Aorta (tissue), 5 donors: Measurements from ENCODE around the gene NFKBIE. TPM values are rescaled to one million over a fixed set of nuclear protein-coding genes. Genes with fewer than 3 reads are reported as not detected.

Experiments used
- ATAC-seq: fragments of 200-7000 bp; cut with Tn5 transposase; one replicate; pipeline ENCODE4 v1.9.1; 2022; ENCODE audit warnings: moderate library complexity; ENCODE audit not compliant: low FRiP score
- DNase-seq, 2 donors: peaks; one replicate each; pipeline ENCODE4 v3.0.0-alpha.2; 2020
- H3K27ac ChIP-seq, 2 donors: one replicate each; pipeline ENCODE4 v1.5.1; 2013; ENCODE audit warnings: low read length in 2 of 2, mild to moderate bottlenecking in 2 of 2, moderate library complexity in 2 of 2, control low read depth in 1 of 2, inconsistent platforms in 1 of 2, low read depth in 1 of 2
- H3K27me3 ChIP-seq, 2 donors: one replicate each; pipeline ENCODE4 v1.6.1; 2013; ENCODE audit warnings: control low read depth in 1 of 2, low read length in 1 of 2, mild to moderate bottlenecking in 1 of 2, moderate library complexity in 1 of 2; ENCODE audit not compliant: insufficient read depth in 2 of 2, control insufficient read depth in 1 of 2
- H3K36me3 ChIP-seq, 2 donors: one replicate each; pipeline ENCODE4 v1.6.1; 2013; ENCODE audit warnings: control low read depth in 1 of 2, low read length in 1 of 2, mild to moderate bottlenecking in 1 of 2; ENCODE audit not compliant: insufficient read depth in 2 of 2, control insufficient read depth in 1 of 2
- H3K4me1 ChIP-seq, 2 donors: one replicate each; pipeline ENCODE4 v1.6.1; 2013; ENCODE audit warnings: low read length in 2 of 2, control low read depth in 1 of 2, mild to moderate bottlenecking in 1 of 2, moderate library complexity in 1 of 2; ENCODE audit not compliant: insufficient read depth in 2 of 2, control insufficient read depth in 1 of 2
- H3K4me3 ChIP-seq, 2 donors: one replicate each; pipeline ENCODE4 v1.5.1; 2013; ENCODE audit warnings: low read length in 2 of 2, control low read depth in 1 of 2, mild to moderate bottlenecking in 1 of 2
- H3K9me3 ChIP-seq: one replicate; pipeline ENCODE4 v1.6.1; 2013; ENCODE audit warnings: mild to moderate bottlenecking, low read length; ENCODE audit not compliant: control insufficient read depth
- WGBS, 2 donors: extraction: QIAGEN DNeasy Blood & Tissue Kit; methylation state at CpG; one replicate each; pipeline ENCODE4 v1.1.7; 2013; 5-methylcytosine and 5-hydroxymethylcytosine counted together
- intact Hi-C, 2 donors: fragments of 100-400 bp; cut with DNase I; formaldehyde crosslinking; loops; one replicate each; pipeline versions ENCODE4 v1.14.2 to v1.15.0; 2022
- polyA plus RNA-seq, 2 donors: library from polyadenylated mRNA; stranded (reverse); fragments of 200-250 nt; gene quantifications; one replicate each; pipeline ENCODE4 v1.2.3, GENCODE V29; 2013
- total RNA-seq, 2 donors: library from RNA; stranded (reverse); fragmentation: NEBNext Ultra II Directional; extraction: Animal tissue kit (Norgen Biotek cat#: 25700); gene quantifications; one replicate each; pipeline ENCODE4 v1.2.1, GENCODE V29; 2021
- donor health status: healthy with polysubstance abuse.
- donor health status: Bipolar disorder and iron deficiency.
- donor health status: DM: no; HTN: no; CAD: no.
- donor health status: DM: no; HTN: no; CAD: no.
- donor health status: DM: yes; HTN: yes; CAD: no.

The NFKBIE gene
- total and polyA plus RNA-seq, 4 donors = 3.5 to 10.9 (median 4.9) TPM

DNA sequence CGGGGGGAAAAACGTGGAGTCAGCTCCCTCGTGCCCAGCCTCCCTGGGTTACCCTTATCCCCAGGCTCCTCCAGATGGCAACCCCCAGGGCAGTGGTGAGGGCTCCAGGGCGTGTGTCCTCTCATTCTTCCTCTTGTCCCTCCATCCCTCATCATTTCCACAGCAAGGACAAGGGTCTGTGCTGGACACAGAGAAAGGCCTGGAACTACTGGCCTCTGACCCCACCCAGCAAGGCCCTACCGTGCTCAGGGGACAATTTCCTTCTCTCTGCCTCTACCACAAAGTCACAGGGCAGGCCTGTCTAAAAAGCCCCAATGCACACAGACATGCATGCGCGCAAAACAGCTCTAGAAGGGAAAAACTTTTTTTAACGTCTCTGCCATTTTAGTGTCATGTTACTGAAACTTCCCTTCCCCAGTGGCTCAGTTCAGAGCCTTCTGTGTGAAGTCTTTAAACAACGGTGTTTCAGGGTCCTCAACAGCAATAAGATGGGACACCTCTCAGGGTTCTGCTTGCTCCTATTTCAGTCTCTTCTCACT, 7.0 kb downstream of the NFKBIE start:
- DNase-seq (peak in 1 of 2 donors; percentile 68), ATAC-seq (no peak)
- WGBS, 2 donors = 85 to 89% methylated on average over 9 of the region's 9 CpGs
- Histone ChIP-seq H3K27me3 (no peaks in the 10 kb centered on the region), H3K4me1 (peaks cover 0 to 2% of the 10 kb centered on the region in 2 donors), H3K36me3 (peaks cover 1 to 2% of the 10 kb centered on the region in 2 donors), H3K4me3 (no peak overlapping the region), H3K9me3 (no peaks in the 10 kb centered on the region), H3K27ac (no peak overlapping the region)
- intact Hi-C loops = loop anchor here in 1 of 2 donors (5.0 kb wide), 2 partner anchors 86 to 161 kb away; no protein-coding TSS in a partner anchor

DNA sequence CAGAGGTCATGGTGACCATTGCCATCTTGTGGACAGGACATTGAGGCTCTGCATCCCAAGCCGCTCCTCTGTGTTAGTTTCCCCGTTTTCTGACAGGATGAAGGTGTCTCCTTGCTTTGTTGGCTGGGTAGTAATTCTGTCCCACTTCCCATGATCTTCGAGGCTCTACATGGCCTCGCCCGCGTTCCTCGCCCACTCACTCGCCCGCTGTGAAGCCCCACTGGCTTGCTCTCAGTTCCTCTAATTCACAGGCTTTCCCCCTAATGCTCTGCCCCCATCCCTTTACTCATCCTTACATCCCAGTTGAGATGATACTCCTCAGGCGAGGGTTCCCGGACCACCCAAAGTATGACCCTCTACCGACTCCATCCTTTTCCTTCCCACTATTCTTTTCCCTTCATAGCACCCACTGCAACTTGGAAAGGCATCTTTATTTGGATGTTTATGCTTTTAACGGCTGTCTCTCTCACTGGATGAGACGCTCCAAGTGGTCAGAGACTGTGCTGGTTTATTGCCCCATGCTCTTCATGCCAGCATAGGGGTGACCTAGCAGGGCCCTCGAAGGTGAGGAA, 7.5 kb downstream of the NFKBIE start:
- peak overlapping the region in 1 of 2 donors; percentile 19 for H3K27ac ChIP-seq
- WGBS, 2 donors = 24 to 25% methylated on average over 15 of the region's 15 CpGs
- peaks cover 1 to 5% of the 10 kb centered on the region in 2 donors for H3K36me3 ChIP-seq
- DNase-seq (no peak), ATAC-seq (no peak)
- intact Hi-C loops = loop anchor here in 1 of 2 donors (5.0 kb wide), 2 partner anchors 86 to 161 kb away; no protein-coding TSS in a partner anchor
- peak overlapping the region in 1 of 2 donors; percentile 87 for H3K4me3 ChIP-seq
- H3K9me3 ChIP-seq = no peaks in the 10 kb centered on the region
- H3K4me1 ChIP-seq = peaks cover 0 to 2% of the 10 kb centered on the region in 2 donors
- no peaks in the 10 kb centered on the region for H3K27me3 ChIP-seq

DNA sequence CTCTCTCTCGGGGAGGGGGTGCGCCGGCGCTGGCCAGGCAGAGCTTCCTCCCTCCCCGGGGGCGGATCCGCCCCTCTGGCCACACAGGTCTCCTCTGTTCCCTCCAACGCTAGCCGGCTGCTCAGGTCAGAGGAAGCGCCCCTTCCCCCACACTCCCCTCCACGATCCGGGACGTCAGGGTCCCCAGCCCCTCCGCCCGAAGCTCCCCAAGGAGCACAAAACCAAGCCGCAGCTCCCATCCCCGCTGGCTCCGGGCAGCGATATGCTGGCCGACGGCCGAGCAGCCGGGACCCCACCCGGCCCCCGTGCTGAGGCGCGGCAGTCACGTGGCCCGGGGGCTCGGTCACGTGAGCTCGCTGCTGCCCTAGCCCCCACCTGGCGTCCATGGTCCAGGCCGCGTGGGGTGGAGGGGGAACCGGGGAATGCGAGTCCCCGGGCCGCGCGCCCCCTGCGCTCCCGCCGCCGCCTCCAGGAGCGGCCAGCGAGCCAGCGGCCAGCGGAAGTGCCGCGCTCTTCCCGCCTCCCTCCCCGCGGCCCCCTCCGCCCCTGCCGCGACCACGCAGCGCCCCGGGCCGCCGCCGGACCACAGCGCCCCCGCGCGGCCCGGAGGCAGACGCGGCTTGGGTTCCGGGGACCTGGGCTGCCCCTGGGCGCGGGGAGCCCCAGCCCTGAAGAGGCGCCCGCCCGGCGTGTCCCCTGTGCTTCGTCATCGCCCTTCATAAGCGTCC, 8.2 kb downstream of the NFKBIE start, which contains the start of gene SLC35B2:
Gene SLC35B2, minus strand, starts transcription at position 504 of the 728 bp plus-strand sequence. Its CDS starts 118 bp downstream, at position 386.
- Histone ChIP-seq H3K4me1 (peaks cover 0 to 2% of the 10 kb centered on the region in 2 donors), H3K9me3 (no peaks in the 10 kb centered on the region), H3K36me3 (peaks cover 1 to 5% of the 10 kb centered on the region in 2 donors), H3K27ac (peak within 1 kb of the TSS in 1 of 2 donors; percentile 48), H3K4me3 (peak within 1 kb of the TSS; percentile 81 to 87), H3K27me3 (no peaks in the 10 kb centered on the region)
- peak; percentile 76 to 88 for DNase-seq
- peak; percentile 89 for ATAC-seq
- 1% methylated on average over 50 to 80 of the region's 80 CpGs for WGBS, 2 donors
- intact Hi-C loops = loop anchor here in 1 of 2 donors (5.0 kb wide), 2 partner anchors 85 to 160 kb away; no protein-coding TSS in a partner anchor

DNA sequence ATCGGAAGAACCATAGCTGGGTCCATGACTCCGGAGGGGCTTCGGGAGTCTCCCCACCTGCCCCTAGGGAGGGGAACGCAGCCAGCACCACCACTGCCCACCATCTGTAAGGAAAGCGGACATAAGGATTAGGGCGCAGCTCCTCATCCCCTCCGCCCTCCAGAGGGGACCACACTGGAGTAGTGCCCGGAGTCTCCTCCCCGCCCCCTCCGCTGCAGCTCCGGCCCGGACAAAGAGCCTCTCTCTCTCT, 8.7 kb downstream of the NFKBIE start:
- Histone ChIP-seq H3K9me3 (no peaks in the 10 kb centered on the region), H3K36me3 (peaks cover 3 to 5% of the 10 kb centered on the region in 2 donors), H3K27me3 (no peaks in the 10 kb centered on the region), H3K4me1 (peaks cover 0 to 2% of the 10 kb centered on the region in 2 donors), H3K27ac (no peak overlapping the region), H3K4me3 (peak overlapping the region; percentile 81 to 87)
- 1 to 4% methylated on average over 11 to 12 of the region's 12 CpGs for WGBS, 2 donors
- intact Hi-C loops = loop anchor here in 1 of 2 donors (5.0 kb wide), 2 partner anchors 84 to 159 kb away; no protein-coding TSS in a partner anchor
- DNase-seq (no peak), ATAC-seq (peak; percentile 63)

DNA sequence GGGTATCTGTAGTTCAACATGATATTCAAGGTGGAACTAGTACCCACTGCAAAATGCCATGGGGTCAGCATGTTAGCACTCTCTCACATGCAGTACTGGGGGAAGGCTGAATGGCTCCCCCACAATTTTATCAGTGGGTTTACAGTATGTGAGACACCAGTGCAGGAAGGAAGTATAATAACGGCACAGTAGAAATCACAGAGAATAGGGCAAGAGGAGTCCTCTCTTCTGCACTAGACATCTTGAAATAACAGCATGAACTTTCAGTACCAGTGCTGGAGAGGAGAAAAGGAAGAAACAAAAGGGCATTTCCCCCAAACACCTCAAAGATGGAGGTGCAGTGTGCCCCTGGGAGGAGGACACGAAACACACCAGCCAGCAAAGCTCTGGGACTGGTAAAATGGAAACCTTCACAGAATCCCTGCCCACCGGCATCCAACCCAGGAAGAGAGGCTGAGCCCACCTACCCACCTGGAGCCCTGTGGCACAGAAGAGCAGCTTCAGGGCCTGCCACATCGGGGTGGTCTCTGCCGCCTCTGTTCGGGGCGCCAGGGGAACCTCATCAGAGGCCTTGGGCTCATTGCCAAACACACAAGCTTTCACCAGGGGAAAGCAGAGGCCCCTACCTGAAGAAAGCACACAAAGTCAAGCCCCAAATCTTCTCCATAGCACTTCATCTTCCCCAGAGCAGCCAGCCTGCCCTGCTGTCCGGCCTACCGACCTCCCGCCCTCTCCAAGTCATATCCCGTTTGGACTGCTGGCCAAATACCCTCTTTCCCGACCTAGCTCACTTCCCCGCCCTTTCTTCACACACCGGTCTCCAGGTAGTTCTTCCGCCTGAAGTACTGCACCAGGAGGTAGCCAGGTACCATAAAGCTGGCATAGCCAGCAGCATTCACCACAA, 9.2 kb downstream of the NFKBIE start:
- Histone ChIP-seq H3K4me1 (peaks cover 0 to 2% of the 10 kb centered on the region in 2 donors), H3K36me3 (peaks cover 3 to 7% of the 10 kb centered on the region in 2 donors), H3K27ac (no peak overlapping the region), H3K4me3 (peak overlapping the region in 1 of 2 donors; percentile 87), H3K9me3 (no peaks in the 10 kb centered on the region), H3K27me3 (no peaks in the 10 kb centered on the region)
- intact Hi-C loops = loop anchor here in 1 of 2 donors (5.0 kb wide), 2 partner anchors 84 to 159 kb away; no protein-coding TSS in a partner anchor
- DNase-seq (peak in 1 of 2 donors; percentile 66), ATAC-seq (no peak)
- WGBS, 2 donors = 28 to 29% methylated on average over 15 of the region's 15 CpGs

DNA sequence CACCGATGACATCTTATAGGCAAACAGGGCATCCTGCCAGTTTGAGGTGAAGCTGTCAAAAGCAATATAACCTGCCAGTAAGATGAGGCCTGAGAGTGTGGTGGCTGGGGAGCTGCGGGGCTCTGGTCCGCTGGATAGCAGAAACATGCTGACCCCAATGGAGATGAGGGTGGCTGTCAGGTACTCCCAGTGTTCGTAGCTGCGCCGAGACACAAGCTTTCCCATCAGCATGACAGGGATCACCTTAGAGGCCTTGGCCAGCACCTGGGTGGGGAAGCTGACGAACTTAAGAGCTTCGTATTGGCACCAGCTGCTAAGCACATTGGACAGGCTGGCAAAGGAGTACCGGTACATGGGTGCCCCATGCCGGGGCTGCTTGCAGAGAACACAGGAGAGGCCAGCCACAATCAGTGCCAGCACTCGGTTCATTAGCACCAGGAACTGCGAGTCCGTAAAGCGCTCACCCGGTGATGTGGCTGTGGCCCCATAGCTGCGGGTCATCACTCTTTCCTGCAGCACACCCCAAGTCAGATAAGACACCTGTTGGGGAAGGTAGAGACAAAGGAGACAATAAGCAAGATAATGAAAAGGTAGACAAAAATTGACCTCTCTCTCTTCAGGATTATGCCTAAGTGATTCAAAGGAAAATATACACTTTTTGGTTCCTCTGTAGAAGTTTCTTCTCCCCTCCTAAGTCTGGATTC, 10.1 kb downstream of the NFKBIE start:
- DNase-seq = peak in 1 of 2 donors; percentile 66

DNA sequence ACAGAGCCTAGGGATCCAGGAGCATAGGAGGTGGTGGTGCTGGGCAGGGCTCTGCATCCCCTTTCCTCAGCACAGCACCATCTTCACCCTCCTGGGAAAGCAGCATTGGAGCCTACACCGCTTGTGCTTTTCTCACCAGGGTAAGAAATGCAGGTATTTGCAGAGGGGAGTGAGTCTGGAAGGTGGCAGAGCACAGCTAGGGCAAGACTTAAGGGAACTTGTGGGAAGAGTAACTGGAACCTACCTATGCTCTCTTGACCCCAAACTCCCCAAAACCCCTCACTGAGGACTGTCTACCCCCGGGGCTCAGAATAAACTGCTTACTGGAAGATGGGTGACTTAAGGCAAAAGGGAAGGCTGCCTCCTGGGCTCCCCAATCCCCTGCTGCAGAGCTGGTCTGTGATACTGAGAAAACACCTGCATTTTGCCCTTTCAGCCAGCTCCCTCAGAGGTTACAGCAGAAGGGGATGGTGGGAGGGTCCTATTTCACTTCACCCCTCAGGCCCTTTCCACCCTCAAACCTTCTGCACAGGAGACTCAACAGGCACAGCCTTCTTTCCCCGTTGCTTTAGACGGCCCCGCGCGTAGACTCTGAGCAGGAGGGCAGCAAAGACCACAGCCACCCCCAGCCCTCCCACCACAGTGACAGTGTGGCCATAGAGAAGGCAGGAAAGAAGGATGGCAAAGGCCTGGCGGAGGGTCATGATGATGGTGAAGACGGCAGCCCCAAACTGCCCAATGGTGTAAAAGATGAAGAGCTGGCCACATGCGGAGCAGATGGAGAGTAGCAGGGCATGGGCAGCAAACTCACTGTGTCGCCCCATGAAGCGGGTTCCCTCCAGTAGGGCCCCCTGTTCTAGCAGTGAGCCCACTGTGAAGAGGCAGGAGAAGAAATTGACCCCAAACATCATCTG, 10.9 kb downstream of the NFKBIE start:
- Histone ChIP-seq H3K4me3 (no peak overlapping the region), H3K9me3 (no peaks in the 10 kb centered on the region), H3K36me3 (peaks cover 7 to 9% of the 10 kb centered on the region in 2 donors), H3K4me1 (peaks cover 0 to 2% of the 10 kb centered on the region in 2 donors), H3K27ac (no peak overlapping the region), H3K27me3 (no peaks in the 10 kb centered on the region)
- intact Hi-C loops = loop anchor here in 1 of 2 donors (5.0 kb wide), 2 partner anchors 82 to 157 kb away; no protein-coding TSS in a partner anchor
- no peak for ATAC-seq
- WGBS, 2 donors = 62 to 70% methylated on average over 12 of the region's 12 CpGs
- peak in 1 of 2 donors; percentile 57 for DNase-seq

More for the DNA sequence above, 10.1 kb downstream of the NFKBIE start:
- H3K9me3 ChIP-seq = no peaks in the 10 kb centered on the region
- WGBS, 2 donors = 60% methylated on average over 16 of the region's 16 CpGs
- intact Hi-C loops = loop anchor here in 1 of 2 donors (5.0 kb wide), 2 partner anchors 83 to 158 kb away; no protein-coding TSS in a partner anchor
- peaks cover 6 to 7% of the 10 kb centered on the region in 2 donors for H3K36me3 ChIP-seq
- no peak overlapping the region for H3K27ac ChIP-seq
- ATAC-seq = no peak
- H3K27me3 ChIP-seq = no peaks in the 10 kb centered on the region
- no peak overlapping the region for H3K4me3 ChIP-seq
- peaks cover 0 to 2% of the 10 kb centered on the region in 2 donors for H3K4me1 ChIP-seq
